SK-N-SH treated with all-trans-retinoic acid at 6 μM for 48 hours (cell line): ENCODE measurements around the gene FRMD3.

ENCODE experiments used
- ATAC-seq: fragments of 200-7000 bp; cut with Tn5 transposase; 3 replicates; pipeline ENCODE4 v1.9.1; 2020; ENCODE audit warnings: mild to moderate bottlenecking, moderate library complexity
- ARNTL ChIP-seq: fragments of 450-650 bp; formaldehyde crosslinking; IDR thresholded peaks from 2 replicates; pipeline ENCODE4 v1.5.0; 2020; ENCODE audit warnings: low read depth, mild to moderate bottlenecking, moderate library complexity, borderline replicate concordance
- BACH2 ChIP-seq: fragments of 250-450 bp; sonication (Bioruptor Pico); IDR thresholded peaks from 2 replicates; pipeline ENCODE4 v1.9.0; 2021; ENCODE audit warnings: mild to moderate bottlenecking, borderline replicate concordance
- CSDC2 ChIP-seq: fragments of 250-450 bp; sonication (Bioruptor Pico); IDR thresholded peaks from 2 replicates; pipeline ENCODE4 v1.5.0; 2020; ENCODE audit warnings: mild to moderate bottlenecking, moderate library complexity
- ESRRG ChIP-seq: fragments of 250-450 bp; sonication (Bioruptor Pico); IDR thresholded peaks from 2 replicates; pipeline ENCODE4 v1.6.1; 2021; ENCODE audit warnings: mild to moderate bottlenecking
- GLIS3 ChIP-seq: fragments of 250-450 bp; sonication (Bioruptor Pico); IDR thresholded peaks from 2 replicates; pipeline ENCODE4 v1.5.0; 2020; ENCODE audit warnings: mild to moderate bottlenecking, moderate library complexity
- OSR1 ChIP-seq: fragments of 250-450 bp; sonication (Bioruptor Pico); IDR thresholded peaks from 2 replicates; pipeline ENCODE4 v1.8.0; 2022; ENCODE audit warnings: moderate library complexity, mild to moderate bottlenecking, inconsistent platforms
- PPARA ChIP-seq: fragments of 250-450 bp; sonication (Bioruptor Pico); IDR thresholded peaks from 2 replicates; pipeline ENCODE4 v1.5.0; 2020; ENCODE audit warnings: mild to moderate bottlenecking, borderline replicate concordance
- RARB ChIP-seq: fragments of 250-450 bp; sonication (Bioruptor Pico); IDR thresholded peaks from 2 replicates; pipeline ENCODE4 v1.8.0; 2021; ENCODE audit warnings: mild to moderate bottlenecking, moderate library complexity
- SNAI2 ChIP-seq: fragments of 250-450 bp; sonication (Bioruptor Pico); IDR thresholded peaks from 2 replicates; pipeline ENCODE4 v1.5.0; 2020; ENCODE audit warnings: mild to moderate bottlenecking, moderate library complexity
- TCF4 ChIP-seq: fragments of 250-450 bp; sonication (Bioruptor Pico); IDR thresholded peaks from 2 replicates; pipeline ENCODE4 v1.8.0; 2021; ENCODE audit warnings: mild to moderate bottlenecking, moderate library complexity, borderline replicate concordance
- TOX ChIP-seq: fragments of 250-450 bp; sonication (Bioruptor Pico); IDR thresholded peaks from 2 replicates; pipeline ENCODE4 v1.8.0; 2021; ENCODE audit warnings: mild to moderate bottlenecking, moderate library complexity, borderline replicate concordance
- ZC3H10 ChIP-seq: fragments of 250-450 bp; sonication (Bioruptor Pico); IDR thresholded peaks from 2 replicates; pipeline ENCODE4 v1.5.1; 2021; ENCODE audit warnings: mild to moderate bottlenecking, moderate library complexity
- ZFP3 ChIP-seq: fragments of 250-450 bp; sonication (Bioruptor Pico); IDR thresholded peaks from 2 replicates; pipeline ENCODE4 v1.5.0; 2020; ENCODE audit warnings: mild to moderate bottlenecking, moderate library complexity
- ZFP30 ChIP-seq: fragments of 450-650 bp; formaldehyde crosslinking; IDR thresholded peaks from 2 replicates; pipeline ENCODE4 v1.5.0; 2022; ENCODE audit warnings: mild to moderate bottlenecking, moderate library complexity
- ZNF565 ChIP-seq: fragments of 450-650 bp; formaldehyde crosslinking; conservative IDR thresholded peaks from 2 replicates; pipeline ENCODE4 v1.5.0; 2020; ENCODE audit warnings: low read depth, mild to moderate bottlenecking, moderate library complexity
- ZNF70 ChIP-seq: fragments of 450-650 bp; formaldehyde crosslinking; IDR thresholded peaks from 2 replicates; pipeline ENCODE4 v1.5.0; 2020; ENCODE audit warnings: mild to moderate bottlenecking, moderate library complexity
- ZNF8 ChIP-seq: fragments of 450-650 bp; formaldehyde crosslinking; IDR thresholded peaks from 2 replicates; pipeline ENCODE4 v1.5.0; 2020; ENCODE audit warnings: mild to moderate bottlenecking, moderate library complexity
- TF ChIP-seq, protein P1 (sequence below): fragments of 250-450 bp; sonication (Bioruptor Pico); IDR thresholded peaks from 2 replicates; pipeline ENCODE4 v1.8.0; 2021; ENCODE audit warnings: low read depth, mild to moderate bottlenecking, moderate library complexity, borderline replicate concordance
- TF ChIP-seq, protein P2 (sequence below): fragments of 250-450 bp; sonication (Bioruptor Pico); IDR thresholded peaks from 2 replicates; pipeline ENCODE4 v1.5.1; 2020; ENCODE audit warnings: low read depth, mild to moderate bottlenecking, moderate library complexity
- TF ChIP-seq, protein P3 (sequence below): fragments of 250-450 bp; sonication (Bioruptor Pico); IDR thresholded peaks from 2 replicates; pipeline ENCODE4 v1.8.0; 2020; ENCODE audit warnings: mild to moderate bottlenecking, moderate library complexity, borderline replicate concordance
- TF ChIP-seq, protein P4 (sequence below): fragments of 250-450 bp; sonication (Bioruptor Pico); IDR thresholded peaks from 2 replicates; pipeline ENCODE4 v1.5.0; 2020; ENCODE audit warnings: mild to moderate bottlenecking, moderate library complexity

The FRMD3 gene

DNA sequence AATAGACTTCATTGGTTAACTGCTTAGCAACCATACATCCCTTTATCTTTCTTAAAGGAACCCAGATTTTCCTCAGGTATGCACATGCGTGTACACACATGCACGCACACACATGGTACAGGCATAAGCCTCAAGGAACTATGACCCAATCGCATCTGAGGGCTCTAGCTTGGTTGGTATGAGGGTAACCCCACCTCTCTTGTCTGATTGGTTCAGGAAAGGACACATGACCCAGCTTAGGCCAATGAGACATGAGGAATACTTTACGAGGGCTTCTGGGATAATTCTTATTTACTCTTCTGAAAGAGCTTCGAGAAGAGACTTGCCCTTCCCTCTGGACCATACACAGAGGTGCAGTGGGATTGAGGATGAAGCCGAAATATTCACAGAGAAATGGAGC, 141.9 kb downstream of the FRMD3 start:
- no peak for TF ChIP-seq CSDC2
- TF ChIP-seq TOX (CRISPR knock-in tag) = no peak
- no peak for TF ChIP-seq OSR1 (CRISPR knock-in tag)
- no peak for TF ChIP-seq BACH2 (CRISPR knock-in tag)
- no peak for TF ChIP-seq ZNF8
- TF ChIP-seq, protein P1, sequence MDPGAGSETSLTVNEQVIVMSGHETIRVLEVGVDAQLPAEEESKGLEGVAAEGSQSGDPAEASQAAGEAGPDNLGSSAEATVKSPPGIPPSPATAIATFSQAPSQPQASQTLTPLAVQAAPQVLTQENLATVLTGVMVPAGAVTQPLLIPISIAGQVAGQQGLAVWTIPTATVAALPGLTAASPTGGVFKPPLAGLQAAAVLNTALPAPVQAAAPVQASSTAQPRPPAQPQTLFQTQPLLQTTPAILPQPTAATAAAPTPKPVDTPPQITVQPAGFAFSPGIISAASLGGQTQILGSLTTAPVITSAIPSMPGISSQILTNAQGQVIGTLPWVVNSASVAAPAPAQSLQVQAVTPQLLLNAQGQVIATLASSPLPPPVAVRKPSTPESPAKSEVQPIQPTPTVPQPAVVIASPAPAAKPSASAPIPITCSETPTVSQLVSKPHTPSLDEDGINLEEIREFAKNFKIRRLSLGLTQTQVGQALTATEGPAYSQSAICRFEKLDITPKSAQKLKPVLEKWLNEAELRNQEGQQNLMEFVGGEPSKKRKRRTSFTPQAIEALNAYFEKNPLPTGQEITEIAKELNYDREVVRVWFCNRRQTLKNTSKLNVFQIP (CRISPR knock-in tag) = no peak
- no peak for TF ChIP-seq ZFP3 (CRISPR knock-in tag)
- no peak for TF ChIP-seq ESRRG (CRISPR knock-in tag)
- TF ChIP-seq ARNTL = no peak
- TF ChIP-seq ZNF70 (CRISPR knock-in tag) = no peak
- TF ChIP-seq, protein P2, sequence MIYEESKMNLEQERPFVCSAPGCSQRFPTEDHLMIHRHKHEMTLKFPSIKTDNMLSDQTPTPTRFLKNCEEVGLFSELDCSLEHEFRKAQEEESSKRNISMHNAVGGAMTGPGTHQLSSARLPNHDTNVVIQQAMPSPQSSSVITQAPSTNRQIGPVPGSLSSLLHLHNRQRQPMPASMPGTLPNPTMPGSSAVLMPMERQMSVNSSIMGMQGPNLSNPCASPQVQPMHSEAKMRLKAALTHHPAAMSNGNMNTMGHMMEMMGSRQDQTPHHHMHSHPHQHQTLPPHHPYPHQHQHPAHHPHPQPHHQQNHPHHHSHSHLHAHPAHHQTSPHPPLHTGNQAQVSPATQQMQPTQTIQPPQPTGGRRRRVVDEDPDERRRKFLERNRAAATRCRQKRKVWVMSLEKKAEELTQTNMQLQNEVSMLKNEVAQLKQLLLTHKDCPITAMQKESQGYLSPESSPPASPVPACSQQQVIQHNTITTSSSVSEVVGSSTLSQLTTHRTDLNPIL (CRISPR knock-in tag) = no peak
- TF ChIP-seq RARB (CRISPR knock-in tag) = no peak
- no peak for TF ChIP-seq ZC3H10 (CRISPR knock-in tag)
- no peak for TF ChIP-seq PPARA
- TF ChIP-seq ZFP30 (CRISPR knock-in tag) = no peak
- no peak for TF ChIP-seq GLIS3 (CRISPR knock-in tag)
- TF ChIP-seq TCF4 (CRISPR knock-in tag) = no peak
- TF ChIP-seq ZNF565 = no peak
- no peak for ATAC-seq

DNA sequence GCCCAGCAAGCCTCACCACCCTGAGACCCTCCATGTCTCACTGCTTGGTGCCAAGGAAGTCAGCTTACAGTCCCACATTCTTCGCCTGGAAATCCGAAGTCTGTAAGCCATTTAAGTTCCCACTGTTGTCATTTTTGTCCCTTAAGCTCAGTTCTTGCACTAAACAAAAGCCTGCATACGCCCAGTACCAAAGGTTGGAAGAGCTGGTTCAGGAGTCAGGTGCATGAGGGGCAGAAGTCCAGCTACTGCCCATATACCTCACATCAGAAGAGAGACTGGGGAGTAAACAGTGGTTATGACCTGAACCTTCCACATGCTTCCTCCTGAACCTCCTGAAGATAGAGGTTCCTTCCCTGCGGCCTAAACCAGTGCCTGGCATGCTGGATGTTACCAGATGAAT, 146.0 kb downstream of the FRMD3 start:
- no peak for ATAC-seq
- no peak for TF ChIP-seq ZFP30 (CRISPR knock-in tag)
- TF ChIP-seq GLIS3 (CRISPR knock-in tag) = no peak
- TF ChIP-seq, protein P1 (CRISPR knock-in tag) = no peak
- TF ChIP-seq ZC3H10 (CRISPR knock-in tag) = no peak
- TF ChIP-seq TOX (CRISPR knock-in tag) = no peak
- TF ChIP-seq SNAI2 (CRISPR knock-in tag) = no peak
- TF ChIP-seq, protein P3, sequence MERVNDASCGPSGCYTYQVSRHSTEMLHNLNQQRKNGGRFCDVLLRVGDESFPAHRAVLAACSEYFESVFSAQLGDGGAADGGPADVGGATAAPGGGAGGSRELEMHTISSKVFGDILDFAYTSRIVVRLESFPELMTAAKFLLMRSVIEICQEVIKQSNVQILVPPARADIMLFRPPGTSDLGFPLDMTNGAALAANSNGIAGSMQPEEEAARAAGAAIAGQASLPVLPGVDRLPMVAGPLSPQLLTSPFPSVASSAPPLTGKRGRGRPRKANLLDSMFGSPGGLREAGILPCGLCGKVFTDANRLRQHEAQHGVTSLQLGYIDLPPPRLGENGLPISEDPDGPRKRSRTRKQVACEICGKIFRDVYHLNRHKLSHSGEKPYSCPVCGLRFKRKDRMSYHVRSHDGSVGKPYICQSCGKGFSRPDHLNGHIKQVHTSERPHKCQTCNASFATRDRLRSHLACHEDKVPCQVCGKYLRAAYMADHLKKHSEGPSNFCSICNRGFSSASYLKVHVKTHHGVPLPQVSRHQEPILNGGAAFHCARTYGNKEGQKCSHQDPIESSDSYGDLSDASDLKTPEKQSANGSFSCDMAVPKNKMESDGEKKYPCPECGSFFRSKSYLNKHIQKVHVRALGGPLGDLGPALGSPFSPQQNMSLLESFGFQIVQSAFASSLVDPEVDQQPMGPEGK (CRISPR knock-in tag) = no peak
- no peak for TF ChIP-seq ZNF70 (CRISPR knock-in tag)
- TF ChIP-seq PPARA = no peak
- TF ChIP-seq BACH2 (CRISPR knock-in tag) = no peak

DNA sequence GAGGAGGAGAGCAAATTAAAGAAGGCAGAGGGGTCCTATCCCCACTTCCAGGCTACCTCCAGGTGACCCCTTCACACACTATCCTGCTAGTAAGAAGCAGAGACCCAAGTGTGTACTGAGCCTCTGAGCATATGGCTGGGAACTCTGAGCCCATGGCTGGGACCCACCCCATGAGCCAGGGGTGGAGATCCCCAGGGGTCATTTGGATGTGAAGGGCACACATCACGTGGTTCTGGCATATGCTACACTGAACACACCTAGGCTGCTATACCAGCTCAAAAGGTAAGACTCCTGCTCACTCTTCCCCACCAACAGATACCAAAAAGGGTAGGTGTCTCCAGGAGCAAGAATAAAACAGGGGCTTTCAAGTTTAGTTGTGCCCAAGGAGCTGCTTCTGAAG, 149.9 kb downstream of the FRMD3 start:
- ATAC-seq = no peak
- TF ChIP-seq PPARA = no peak
- no peak for TF ChIP-seq ZNF70 (CRISPR knock-in tag)
- TF ChIP-seq, protein P4, sequence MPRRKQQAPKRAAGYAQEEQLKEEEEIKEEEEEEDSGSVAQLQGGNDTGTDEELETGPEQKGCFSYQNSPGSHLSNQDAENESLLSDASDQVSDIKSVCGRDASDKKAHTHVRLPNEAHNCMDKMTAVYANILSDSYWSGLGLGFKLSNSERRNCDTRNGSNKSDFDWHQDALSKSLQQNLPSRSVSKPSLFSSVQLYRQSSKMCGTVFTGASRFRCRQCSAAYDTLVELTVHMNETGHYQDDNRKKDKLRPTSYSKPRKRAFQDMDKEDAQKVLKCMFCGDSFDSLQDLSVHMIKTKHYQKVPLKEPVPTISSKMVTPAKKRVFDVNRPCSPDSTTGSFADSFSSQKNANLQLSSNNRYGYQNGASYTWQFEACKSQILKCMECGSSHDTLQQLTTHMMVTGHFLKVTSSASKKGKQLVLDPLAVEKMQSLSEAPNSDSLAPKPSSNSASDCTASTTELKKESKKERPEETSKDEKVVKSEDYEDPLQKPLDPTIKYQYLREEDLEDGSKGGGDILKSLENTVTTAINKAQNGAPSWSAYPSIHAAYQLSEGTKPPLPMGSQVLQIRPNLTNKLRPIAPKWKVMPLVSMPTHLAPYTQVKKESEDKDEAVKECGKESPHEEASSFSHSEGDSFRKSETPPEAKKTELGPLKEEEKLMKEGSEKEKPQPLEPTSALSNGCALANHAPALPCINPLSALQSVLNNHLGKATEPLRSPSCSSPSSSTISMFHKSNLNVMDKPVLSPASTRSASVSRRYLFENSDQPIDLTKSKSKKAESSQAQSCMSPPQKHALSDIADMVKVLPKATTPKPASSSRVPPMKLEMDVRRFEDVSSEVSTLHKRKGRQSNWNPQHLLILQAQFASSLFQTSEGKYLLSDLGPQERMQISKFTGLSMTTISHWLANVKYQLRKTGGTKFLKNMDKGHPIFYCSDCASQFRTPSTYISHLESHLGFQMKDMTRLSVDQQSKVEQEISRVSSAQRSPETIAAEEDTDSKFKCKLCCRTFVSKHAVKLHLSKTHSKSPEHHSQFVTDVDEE (CRISPR knock-in tag) = no peak
